ENCODE data around the gene MT1H. TPM values are rescaled to one million over a fixed set of nuclear protein-coding genes. Genes with fewer than 3 reads are reported as not detected.
A peak's percentile ranks its signal among the peaks of the same experiment; 100 is the strongest.

The MT1H gene
- total and polyA plus RNA-seq, 2 of the 13 experiments (the other 11 are each of a cell fraction or from before 2014, with no cell fraction given): 0.60 TPM; not detected in 1

- TF ChIP-seq ZBTB42 (CRISPR knock-in tag; IDR thresholded peaks at IDR 0.05): no peak
- TF ChIP-seq NFIB (CRISPR knock-in tag; IDR thresholded peaks at IDR 0.05; ENCODE audit: borderline replicate concordance): no peak
- TF ChIP-seq MXD4 (CRISPR knock-in tag; IDR thresholded peaks at IDR 0.05): peak; percentile 83; the same call in 1 of the 2 replicates
- TF ChIP-seq KMT2B (CRISPR knock-in tag; IDR thresholded peaks at IDR 0.05): peak; percentile 81; the same call in 1 of the 2 replicates
- TF ChIP-seq MBD4 (IDR thresholded peaks at IDR 0.05; ENCODE audit: borderline replicate concordance, low read length): no peak
- peak; percentile 82; the same call in 1 of the 2 replicates for TF ChIP-seq ZBED4 (CRISPR knock-in tag; IDR thresholded peaks at IDR 0.05; ENCODE audit: borderline replicate concordance)
Measured at GRCh38 chr16:56681939-56682702, 12.5 kb downstream of the MT1H start, which contains the start of gene MT1X (continued).

- Histone ChIP-seq H3K9me3 (ENCODE audit: low read length) (peaks cover 10% of the 10 kb centered on the region), H3K4me1 (ENCODE audit: insufficient read depth, low read length) (peaks cover 45% of the 10 kb centered on the region), H3K27ac (ENCODE audit: extremely low read length, insufficient read depth, low read length) (no peak overlapping the region), H3K79me2 (ENCODE audit: insufficient read depth, low read length) (no peaks in the 10 kb centered on the region), H3K4me3 (replicated peaks in 1 of 3; ENCODE audit: insufficient read depth in 1 of 3, low read depth in 2 of 3, low read length in 3 of 3) (peak overlapping the region; percentile 62 to 83 (median 78); a peak in 5 of 6 replicates), H3K9ac (ENCODE audit: insufficient read depth, low read depth, low read length) (peak overlapping the region; percentile 66), H4K20me1 (ENCODE audit: insufficient read depth, low read length) (no peaks in the 10 kb centered on the region), H3K4me2 (ENCODE audit: low read depth, low read length) (peak overlapping the region; percentile 100), H3K27me3 (ENCODE audit: control insufficient read depth in 1 of 2, insufficient read depth in 2 of 2, low read length in 2 of 2) (peaks cover 0 to 6% of the 10 kb centered on the region in 2 experiments; a peak in 1 of 5 replicates), H3K36me3 (replicated peaks in 1 of 2; ENCODE audit: control insufficient read depth in 1 of 2, insufficient read depth in 2 of 2, low read length in 2 of 2) (no peaks in the 10 kb centered on the region), H2AFZ (ENCODE audit: low read length) (peak overlapping the region; percentile 79)
- BruUV-seq (replicated peaks): TSS peak; percentile 92
- intact Hi-C loops (cut with micrococcal nuclease; ENCODE audit: unreplicated experiment): no loop called here
- ChIA-PET POLR2A (interaction anchor here (0.8 to 2.3 kb wide), 9 partner anchors 19 to 76 kb away, joined by 3 to 15 read pairs (median 3); partner anchors contain the start of genes MT1A, MT1E, MT2A and NUP93), CTCF (ENCODE audit: low intra/inter-chr PET ratio, low total read pairs) (no interaction called here)
- 12% methylated on average over 8 of the region's 8 CpGs for WGBS (ENCODE audit: low lambda C conversion rate)
- no peak for FAIRE-seq
- ATAC-seq: peak; percentile 18
- in situ Hi-C loops (cut with HindIII; ENCODE audit: extremely low pct_ligation_motif_present, low pct_unique_long_range_greater_than_20kb): no loop called here
- DNase-seq (ENCODE audit: low spot score): no peak
- no peak for TF ChIP-seq CBFB (CRISPR knock-in tag; IDR thresholded peaks at IDR 0.05)
- TF ChIP-seq ZBTB21 (CRISPR knock-in tag; IDR thresholded peaks at IDR 0.05): no peak
- TF ChIP-seq ZNF292 (CRISPR knock-in tag; IDR thresholded peaks at IDR 0.05; ENCODE audit: borderline replicate concordance, low read depth): peak; percentile 38; the same call in 1 of the 2 replicates
- TF ChIP-seq ZIK1 (CRISPR knock-in tag; IDR thresholded peaks at IDR 0.05; ENCODE audit: borderline replicate concordance, low read depth): no peak
- no peak for TF ChIP-seq ZNF138 (CRISPR knock-in tag; IDR thresholded peaks at IDR 0.05; ENCODE audit: low read depth)
- TF ChIP-seq ZNF513 (CRISPR knock-in tag; conservative IDR thresholded peaks at IDR 0.05): no peak
- TF ChIP-seq ZNF296 (CRISPR knock-in tag; conservative IDR thresholded peaks at IDR 0.05): no peak; the same call in 1 of the 2 replicates
- TF ChIP-seq ZNF333 (CRISPR knock-in tag; IDR thresholded peaks at IDR 0.05; ENCODE audit: borderline replicate concordance): no peak
- no peak for TF ChIP-seq HDAC2 (CRISPR knock-in tag; IDR thresholded peaks at IDR 0.05)
- no peak; the same call in 1 of the 2 replicates for TF ChIP-seq ZFX (CRISPR knock-in tag; IDR thresholded peaks at IDR 0.05; ENCODE audit: low read depth)
Measured at GRCh38 chr16:56682703-56683397, 13.2 kb downstream of the MT1H start.

All from HepG2 (cell line).